Keratinocyte (primary cell): ENCODE measurements around the gene CD44. TPM values are rescaled to one million over a fixed set of nuclear protein-coding genes. Genes with fewer than 3 reads are reported as not detected.

Source experiments
- DNase-seq: peaks from one replicate; pipeline ENCODE4 v3.0.0-alpha.2; 2011; ENCODE audit warnings: low read depth, missing footprints, low spot score
- FAIRE-seq: peaks from 2 replicates; lab custom pipeline; 2011; peaks lifted over from hg19 to GRCh38; lab: Jason Lieb, UNC
- H2AFZ ChIP-seq: 2 replicates; pipeline ENCODE4 v1.6.0; 2012; ENCODE audit warnings: low read length, control low read depth, inconsistent platforms; ENCODE audit not compliant: control insufficient read depth
- H3K27ac ChIP-seq: 2 replicates; pipeline ENCODE4 v1.5.1; 2011; ENCODE audit warnings: low read length; ENCODE audit not compliant: control insufficient read depth, insufficient read depth
- H3K27me3 ChIP-seq: 3 replicates; pipeline ENCODE4 v1.6.0; 2011; ENCODE audit warnings: low read length; ENCODE audit not compliant: control insufficient read depth, insufficient read depth; ENCODE audit errors: extremely low read depth
- H3K36me3 ChIP-seq, 2 experiments: 2 replicates in 1 of 2; 3 replicates in 1 of 2; pipeline ENCODE4 v1.5.1; 2011; ENCODE audit warnings: low read length in 2 of 2, mild to moderate bottlenecking in 1 of 2; ENCODE audit not compliant: control insufficient read depth in 2 of 2, insufficient read depth in 2 of 2; ENCODE audit errors: extremely low read depth in 1 of 2
- H3K4me1 ChIP-seq: 3 replicates; pipeline ENCODE4 v1.5.1; 2011; ENCODE audit warnings: low read length; ENCODE audit not compliant: control insufficient read depth, insufficient read depth; ENCODE audit errors: extremely low read depth
- H3K4me2 ChIP-seq: 3 replicates; pipeline ENCODE4 v1.6.0; 2011; ENCODE audit warnings: low read depth, low read length; ENCODE audit not compliant: control insufficient read depth, insufficient read depth; ENCODE audit errors: extremely low read depth
- H3K4me3 ChIP-seq, 3 experiments: fragments of 200-600 bp in 1 of 3; sonication (generic) in 1 of 3; 2 replicates in 2 of 3; 3 replicates in 1 of 3; pipeline ENCODE4 v1.5.1; 2011 to 2016; ENCODE audit warnings: low read length in 3 of 3, mild to moderate bottlenecking in 3 of 3, control low read depth in 2 of 3, inconsistent platforms in 1 of 3, low read depth in 1 of 3, mixed read lengths in 1 of 3, mixed run types in 1 of 3, moderate library complexity in 1 of 3; ENCODE audit not compliant: control insufficient read depth in 2 of 3, insufficient read depth in 2 of 3; ENCODE audit errors: extremely low read depth in 1 of 3
- H3K79me2 ChIP-seq: 2 replicates; pipeline ENCODE4 v1.6.0; 2012; ENCODE audit warnings: low read length; ENCODE audit not compliant: control insufficient read depth, insufficient read depth
- H3K9ac ChIP-seq: 3 replicates; pipeline ENCODE4 v1.6.0; 2011; ENCODE audit warnings: low read length; ENCODE audit not compliant: control insufficient read depth, insufficient read depth; ENCODE audit errors: extremely low read depth
- H3K9me1 ChIP-seq: 3 replicates; pipeline ENCODE4 v1.6.0; 2011; ENCODE audit warnings: low read length; ENCODE audit not compliant: control insufficient read depth, insufficient read depth; ENCODE audit errors: extremely low read depth
- H3K9me3 ChIP-seq: 2 replicates; pipeline ENCODE4 v1.5.1; 2012; ENCODE audit warnings: low read depth, low read length; ENCODE audit not compliant: control insufficient read depth
- H4K20me1 ChIP-seq: 3 replicates; pipeline ENCODE4 v1.6.0; 2011; ENCODE audit warnings: low read length; ENCODE audit not compliant: control insufficient read depth, insufficient read depth; ENCODE audit errors: extremely low read depth
- CTCF ChIP-seq, 3 experiments: IDR thresholded peaks in 1 of 3; conservative IDR thresholded peaks in 1 of 3; optimal IDR thresholded peaks in 1 of 3; 2 replicates in 2 of 3; 3 replicates in 1 of 3; pipeline versions ENCODE3 to v1.5.1; 2011; ENCODE audit warnings: low read length in 3 of 3, mild to moderate bottlenecking in 3 of 3, moderate library complexity in 2 of 3, control low read depth in 1 of 3, inconsistent platforms in 1 of 3; ENCODE audit not compliant: insufficient read depth in 2 of 3; ENCODE audit errors: extremely low read depth in 1 of 3
- EZH2 ChIP-seq: IDR thresholded peaks from one replicate; pipeline ENCODE4 v1.6.1; 2012; ENCODE audit warnings: inconsistent platforms, mild to moderate bottlenecking, low read length, moderate library complexity
- dilution Hi-C: fragments of 300-500 bp; cut with MboI; formaldehyde crosslinking; loops from one replicate; pipeline ENCODE4 v1.7.0; 2020; ENCODE audit warnings: low sequenced_read_pairs; ENCODE audit not compliant: extremely low pct_ligation_motif_present
- polyA plus RNA-seq, 5 experiments: library from polyadenylated mRNA; depleted of rRNA in 3 of 5; stranded (reverse) in 3 of 5; stranded (forward) in 1 of 5; unstranded in 1 of 5; fragments of >200 nt; gene quantifications; 1 replicate in 1 of 5; 2 replicates in 3 of 5; 3 replicates in 1 of 5; pipeline versions ENCODE4 v1.2.1 to v1.2.3, GENCODE V29; 2011 to 2012; ENCODE audit warnings: missing spikeins in 2 of 5, low read depth in 1 of 5, low replicate concordance in 1 of 5

CD44 gene
- polyA plus RNA-seq, 1 donor (not counting 4 experiments of a cell fraction or from before 2014, with no cell fraction given): 2,038 TPM

GRCh38 chr11:35248558-35249323, 109.8 kb downstream of the CD44 start:
- FAIRE-seq (peak; percentile 99), DNase-seq (no peak)
- Histone ChIP-seq H3K9me3 (peaks cover 3% of the 10 kb centered on the region), H3K4me3 (no peak overlapping the region), H3K4me2 (no peak overlapping the region), H3K79me2 (no peaks in the 10 kb centered on the region), H2AFZ (no peak overlapping the region), H3K9me1 (no peaks in the 10 kb centered on the region), H3K36me3 (no peaks in the 10 kb centered on the region), H3K27me3 (no peaks in the 10 kb centered on the region), H3K9ac (no peak overlapping the region), H3K27ac (no peak overlapping the region), H4K20me1 (no peaks in the 10 kb centered on the region), H3K4me1 (no peaks in the 10 kb centered on the region)
- dilution Hi-C loops: no loop called here
- TF ChIP-seq CTCF (optimal IDR thresholded peaks at IDR 0.05 in 1 of 3, IDR thresholded peaks at IDR 0.05 in 1 of 3, conservative IDR thresholded peaks at IDR 0.05 in 1 of 3; ENCODE audit: extremely low read depth in 1 of 3, insufficient read depth in 2 of 3, low read length in 3 of 3) (no peak), EZH2 (no peak)

- Histone ChIP-seq H3K36me3 (no peaks in the 10 kb centered on the region), H3K9ac (no peak overlapping the region), H3K27ac (no peak overlapping the region), H3K4me3 (no peak overlapping the region), H3K27me3 (no peaks in the 10 kb centered on the region), H3K4me2 (no peak overlapping the region), H3K9me3 (peaks cover 3% of the 10 kb centered on the region), H3K9me1 (no peaks in the 10 kb centered on the region), H4K20me1 (no peaks in the 10 kb centered on the region), H3K4me1 (no peaks in the 10 kb centered on the region), H2AFZ (no peak overlapping the region), H3K79me2 (no peaks in the 10 kb centered on the region)
- FAIRE-seq (no peak), DNase-seq (no peak)
- dilution Hi-C loops: no loop called here
- TF ChIP-seq EZH2 (no peak), CTCF (optimal IDR thresholded peaks at IDR 0.05 in 1 of 3, IDR thresholded peaks at IDR 0.05 in 1 of 3, conservative IDR thresholded peaks at IDR 0.05 in 1 of 3; ENCODE audit: extremely low read depth in 1 of 3, insufficient read depth in 2 of 3, low read length in 3 of 3) (no peak)
These were observed 111.2 kb downstream of the CD44 start for GRCh38 chr11:35250192-35250591.
